HepG2 (cell line): ENCODE results near the gene TCF3. TPM values are rescaled to one million over a fixed set of nuclear protein-coding genes. Genes with fewer than 3 reads are reported as not detected.
A peak's percentile ranks its signal among the peaks of the same experiment; 100 is the strongest.

Source experiments
- MAZ ChIP-seq, 2 experiments: sonication (generic) in 1 of 2; formaldehyde crosslinking in 1 of 2; IDR thresholded peaks; 2 replicates each; pipeline versions ENCODE4 v1.5.0 to v1.6.1; 2012 to 2020; ENCODE audit warnings: low read depth in 2 of 2, mild to moderate bottlenecking in 2 of 2, borderline replicate concordance in 1 of 2, improper control_type of control experiment in 1 of 2, low read length in 1 of 2, missing genetic modification reagents in 1 of 2, moderate library complexity in 1 of 2
- NCOR1 ChIP-seq: fragments of 200-600 bp; sonication (generic); IDR thresholded peaks from 2 replicates; pipeline ENCODE4 v1.7.0; 2017; ENCODE audit warnings: antibody characterized with exemption, low read length, borderline replicate concordance
- NFKBIZ ChIP-seq: IDR thresholded peaks from 2 replicates; pipeline ENCODE4 v1.6.1; 2018; ENCODE audit warnings: missing genetic modification reagents, missing compliant biosample characterization
- RAD21 ChIP-seq: fragments of 450-650 bp; formaldehyde crosslinking; IDR thresholded peaks from 2 replicates; pipeline ENCODE4 v1.5.0; 2020; ENCODE audit warnings: mild to moderate bottlenecking
- RFXAP ChIP-seq: sonication (generic); formaldehyde crosslinking; IDR thresholded peaks from 2 replicates; pipeline ENCODE4 v1.4.0; 2020; ENCODE audit warnings: missing genetic modification reagents, borderline replicate concordance
- TBX2 ChIP-seq: sonication (generic); formaldehyde crosslinking; IDR thresholded peaks from 2 replicates; pipeline ENCODE4 v1.5.0; 2020; ENCODE audit warnings: missing genetic modification reagents, mild to moderate bottlenecking, borderline replicate concordance
- ZC3H13 ChIP-seq: sonication (generic); formaldehyde crosslinking; IDR thresholded peaks from 2 replicates; pipeline ENCODE4 v1.8.1; 2023; ENCODE audit warnings: mild to moderate bottlenecking, missing genetic modification reagents, moderate library complexity
- ZNF235 ChIP-seq: sonication (generic); formaldehyde crosslinking; IDR thresholded peaks from 2 replicates; pipeline ENCODE4 v1.8.1; 2023; ENCODE audit warnings: mild to moderate bottlenecking, missing genetic modification reagents, borderline replicate concordance
- ZNF3 ChIP-seq: IDR thresholded peaks from 2 replicates; pipeline ENCODE4 v1.7.0; 2017; ENCODE audit warnings: inconsistent platforms
- ZNF557 ChIP-seq: sonication (generic); formaldehyde crosslinking; IDR thresholded peaks from 2 replicates; pipeline ENCODE4 v1.4.0; 2020; ENCODE audit warnings: missing genetic modification reagents
- ZNF577 ChIP-seq: sonication (generic); formaldehyde crosslinking; IDR thresholded peaks from 2 replicates; pipeline ENCODE4 v1.4.0; 2020; ENCODE audit warnings: mild to moderate bottlenecking, low read depth, missing genetic modification reagents, borderline replicate concordance
- ZNF652 ChIP-seq: IDR thresholded peaks from 2 replicates; pipeline ENCODE4 v1.6.1; 2016; ENCODE audit warnings: low read depth, borderline replicate concordance
- polyA plus RNA-seq, 8 experiments: library from polyadenylated mRNA; depleted of rRNA in 3 of 8; stranded (reverse) in 7 of 8; unstranded in 1 of 8; fragments of >200 nt; fragmentation: Illumina TruSeq in 4 of 8; extraction: Trizol in 4 of 8; gene quantifications; 2 replicates each; pipeline versions ENCODE4 v1.2.1 to v1.2.3, GENCODE V29; 2011 to 2016; ENCODE audit warnings: low read depth in 4 of 8, missing spikeins in 1 of 8, mixed read lengths in 1 of 8; ENCODE audit not compliant: insufficient read depth in 1 of 8
- total RNA-seq, 5 experiments: library from RNA; depleted of rRNA; stranded (reverse); fragments of >200 nt; fragmentation: Illumina TruSeq; extraction: Trizol; gene quantifications; 2 replicates each; pipeline ENCODE4 v1.2.3, GENCODE V29; 2016; ENCODE audit warnings: low read depth in 1 of 5
- TF ChIP-seq, protein P1 (sequence below): sonication (generic); formaldehyde crosslinking; IDR thresholded peaks from 2 replicates; pipeline ENCODE4 v1.8.1; 2023; ENCODE audit warnings: mild to moderate bottlenecking, moderate library complexity, missing genetic modification reagents
- TF ChIP-seq, protein P2 (sequence below): sonication (generic); formaldehyde crosslinking; IDR thresholded peaks from 2 replicates; pipeline ENCODE4 v1.5.0; 2020; ENCODE audit warnings: mild to moderate bottlenecking, missing genetic modification reagents, borderline replicate concordance
- TF ChIP-seq, protein P3 (sequence below): sonication (generic); formaldehyde crosslinking; IDR thresholded peaks from 2 replicates; pipeline ENCODE4 v1.5.0; 2020; ENCODE audit warnings: mild to moderate bottlenecking, missing genetic modification reagents, borderline replicate concordance
- TF ChIP-seq, protein P4 (sequence below): sonication (generic); formaldehyde crosslinking; IDR thresholded peaks from 2 replicates; pipeline ENCODE4 v1.5.0; 2020; ENCODE audit warnings: mild to moderate bottlenecking, missing genetic modification reagents, moderate library complexity
- TF ChIP-seq, protein P5 (sequence below): sonication (generic); formaldehyde crosslinking; IDR thresholded peaks from 2 replicates; pipeline ENCODE4 v1.8.0; 2022; ENCODE audit warnings: low read depth, missing genetic modification reagents

TCF3 gene
- total and polyA plus RNA-seq, 2 of the 13 experiments (the other 11 are each of a cell fraction or from before 2014, with no cell fraction given): 51.4 to 53.2 TPM

DNA sequence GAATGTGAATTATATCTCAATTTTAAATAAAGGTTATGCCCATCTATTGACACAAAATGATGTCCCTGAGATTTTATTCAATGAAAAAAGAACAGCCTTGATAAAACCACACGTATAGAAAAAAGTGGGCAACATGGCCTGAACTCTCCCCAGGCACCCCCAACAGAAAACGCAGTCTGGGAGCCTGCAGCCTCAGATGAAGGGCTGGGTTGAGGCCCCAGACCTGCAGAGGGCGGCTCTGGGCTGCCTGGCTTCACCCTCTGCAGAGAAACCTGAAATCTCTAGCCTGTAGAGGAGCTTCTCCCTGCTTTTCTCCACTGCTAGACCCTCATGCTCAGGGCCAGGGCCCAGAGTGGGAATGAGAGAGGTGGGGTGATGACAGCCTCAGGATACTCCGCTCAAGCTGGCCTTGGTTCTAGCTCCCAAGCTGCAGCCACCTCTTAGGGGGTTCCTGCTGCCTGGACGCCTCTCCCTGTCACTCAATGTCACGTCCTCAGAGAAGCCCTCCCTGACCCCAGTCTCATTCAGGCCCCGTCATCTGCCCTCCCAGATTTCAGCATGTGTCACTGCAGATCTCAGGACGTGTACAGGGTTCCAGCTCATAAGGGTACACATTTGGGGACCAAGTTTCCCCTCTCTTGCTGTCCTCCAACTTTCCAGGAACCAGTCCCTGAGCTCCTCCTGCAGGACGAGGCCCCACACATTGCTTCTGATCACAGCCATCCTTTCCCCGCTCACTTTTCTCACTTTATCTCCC is 61.6 kb downstream of the TCF3 start (continued):
- TF ChIP-seq, protein P1, sequence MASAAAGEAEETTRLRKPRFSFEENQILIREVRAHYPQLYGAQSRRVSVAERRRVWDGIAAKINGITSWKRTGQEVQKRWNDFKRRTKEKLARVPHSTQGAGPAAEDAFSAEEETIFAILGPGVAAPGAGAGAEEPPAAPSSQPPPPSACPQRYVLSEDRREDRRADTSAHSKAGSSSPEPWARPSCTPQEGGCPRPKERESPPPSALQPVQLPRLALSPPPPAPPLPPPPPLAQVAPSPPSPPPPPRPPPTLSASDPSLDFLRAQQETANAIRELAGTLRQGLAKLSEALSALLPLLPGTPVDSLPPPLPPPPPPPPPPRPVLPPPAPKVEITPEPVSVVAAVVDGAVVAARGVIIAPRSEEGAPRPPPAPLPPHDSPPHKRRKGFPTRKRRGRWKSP (CRISPR knock-in tag): peak; percentile 36; the same call in 1 of the 2 replicates
- TF ChIP-seq ZC3H13 (CRISPR knock-in tag): 0 out of 2 replicates have a peak, but pooled peaks have one; percentile 49
- TF ChIP-seq RAD21: peak; percentile 17; the same call in 1 of the 2 replicates
- TF ChIP-seq, protein P2, sequence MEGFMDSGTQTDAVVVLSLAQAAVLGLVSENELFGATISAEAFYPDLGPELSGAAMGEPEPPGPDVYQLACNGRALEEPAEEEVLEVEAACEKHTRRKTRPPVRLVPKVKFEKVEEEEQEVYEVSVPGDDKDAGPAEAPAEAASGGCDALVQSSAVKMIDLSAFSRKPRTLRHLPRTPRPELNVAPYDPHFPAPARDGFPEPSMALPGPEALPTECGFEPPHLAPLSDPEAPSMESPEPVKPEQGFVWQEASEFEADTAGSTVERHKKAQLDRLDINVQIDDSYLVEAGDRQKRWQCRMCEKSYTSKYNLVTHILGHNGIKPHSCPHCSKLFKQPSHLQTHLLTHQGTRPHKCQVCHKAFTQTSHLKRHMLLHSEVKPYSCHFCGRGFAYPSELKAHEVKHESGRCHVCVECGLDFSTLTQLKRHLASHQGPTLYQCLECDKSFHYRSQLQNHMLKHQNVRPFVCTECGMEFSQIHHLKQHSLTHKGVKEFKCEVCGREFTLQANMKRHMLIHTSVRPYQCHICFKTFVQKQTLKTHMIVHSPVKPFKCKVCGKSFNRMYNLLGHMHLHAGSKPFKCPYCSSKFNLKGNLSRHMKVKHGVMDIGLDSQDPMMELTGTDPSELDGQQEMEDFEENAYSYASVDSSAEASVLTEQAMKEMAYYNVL (CRISPR knock-in tag): peak; percentile 27; the same call in 1 of the 2 replicates
- TF ChIP-seq ZNF235 (CRISPR knock-in tag): 0 out of 2 replicates have a peak, but pooled peaks have one; percentile 50
- TF ChIP-seq ZNF577 (CRISPR knock-in tag): no peak
- no peak for TF ChIP-seq MAZ (IDR thresholded peaks at IDR 0.05; ENCODE audit: borderline replicate concordance, low read depth, low read length)
- peak; percentile 53; the same call in 1 of the 2 replicates for TF ChIP-seq MAZ (CRISPR knock-in tag; IDR thresholded peaks at IDR 0.05; ENCODE audit: low read depth)
- no peak for TF ChIP-seq ZNF3 (CRISPR knock-in tag)
- no peak for TF ChIP-seq RFXAP
- no peak for TF ChIP-seq TBX2
- no peak for TF ChIP-seq NFKBIZ (CRISPR knock-in tag)
- TF ChIP-seq ZNF557: no peak
- TF ChIP-seq, protein P3, sequence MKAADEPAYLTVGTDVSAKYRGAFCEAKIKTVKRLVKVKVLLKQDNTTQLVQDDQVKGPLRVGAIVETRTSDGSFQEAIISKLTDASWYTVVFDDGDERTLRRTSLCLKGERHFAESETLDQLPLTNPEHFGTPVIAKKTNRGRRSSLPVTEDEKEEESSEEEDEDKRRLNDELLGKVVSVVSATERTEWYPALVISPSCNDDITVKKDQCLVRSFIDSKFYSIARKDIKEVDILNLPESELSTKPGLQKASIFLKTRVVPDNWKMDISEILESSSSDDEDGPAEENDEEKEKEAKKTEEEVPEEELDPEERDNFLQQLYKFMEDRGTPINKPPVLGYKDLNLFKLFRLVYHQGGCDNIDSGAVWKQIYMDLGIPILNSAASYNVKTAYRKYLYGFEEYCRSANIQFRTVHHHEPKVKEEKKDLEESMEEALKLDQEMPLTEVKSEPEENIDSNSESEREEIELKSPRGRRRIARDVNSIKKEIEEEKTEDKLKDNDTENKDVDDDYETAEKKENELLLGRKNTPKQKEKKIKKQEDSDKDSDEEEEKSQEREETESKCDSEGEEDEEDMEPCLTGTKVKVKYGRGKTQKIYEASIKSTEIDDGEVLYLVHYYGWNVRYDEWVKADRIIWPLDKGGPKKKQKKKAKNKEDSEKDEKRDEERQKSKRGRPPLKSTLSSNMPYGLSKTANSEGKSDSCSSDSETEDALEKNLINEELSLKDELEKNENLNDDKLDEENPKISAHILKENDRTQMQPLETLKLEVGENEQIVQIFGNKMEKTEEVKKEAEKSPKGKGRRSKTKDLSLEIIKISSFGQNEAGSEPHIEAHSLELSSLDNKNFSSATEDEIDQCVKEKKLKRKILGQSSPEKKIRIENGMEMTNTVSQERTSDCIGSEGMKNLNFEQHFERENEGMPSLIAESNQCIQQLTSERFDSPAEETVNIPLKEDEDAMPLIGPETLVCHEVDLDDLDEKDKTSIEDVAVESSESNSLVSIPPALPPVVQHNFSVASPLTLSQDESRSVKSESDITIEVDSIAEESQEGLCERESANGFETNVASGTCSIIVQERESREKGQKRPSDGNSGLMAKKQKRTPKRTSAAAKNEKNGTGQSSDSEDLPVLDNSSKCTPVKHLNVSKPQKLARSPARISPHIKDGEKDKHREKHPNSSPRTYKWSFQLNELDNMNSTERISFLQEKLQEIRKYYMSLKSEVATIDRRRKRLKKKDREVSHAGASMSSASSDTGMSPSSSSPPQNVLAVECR (CRISPR knock-in tag): peak; percentile 39; the same call in 1 of the 2 replicates
- no peak for TF ChIP-seq NCOR1
- TF ChIP-seq, protein P4, sequence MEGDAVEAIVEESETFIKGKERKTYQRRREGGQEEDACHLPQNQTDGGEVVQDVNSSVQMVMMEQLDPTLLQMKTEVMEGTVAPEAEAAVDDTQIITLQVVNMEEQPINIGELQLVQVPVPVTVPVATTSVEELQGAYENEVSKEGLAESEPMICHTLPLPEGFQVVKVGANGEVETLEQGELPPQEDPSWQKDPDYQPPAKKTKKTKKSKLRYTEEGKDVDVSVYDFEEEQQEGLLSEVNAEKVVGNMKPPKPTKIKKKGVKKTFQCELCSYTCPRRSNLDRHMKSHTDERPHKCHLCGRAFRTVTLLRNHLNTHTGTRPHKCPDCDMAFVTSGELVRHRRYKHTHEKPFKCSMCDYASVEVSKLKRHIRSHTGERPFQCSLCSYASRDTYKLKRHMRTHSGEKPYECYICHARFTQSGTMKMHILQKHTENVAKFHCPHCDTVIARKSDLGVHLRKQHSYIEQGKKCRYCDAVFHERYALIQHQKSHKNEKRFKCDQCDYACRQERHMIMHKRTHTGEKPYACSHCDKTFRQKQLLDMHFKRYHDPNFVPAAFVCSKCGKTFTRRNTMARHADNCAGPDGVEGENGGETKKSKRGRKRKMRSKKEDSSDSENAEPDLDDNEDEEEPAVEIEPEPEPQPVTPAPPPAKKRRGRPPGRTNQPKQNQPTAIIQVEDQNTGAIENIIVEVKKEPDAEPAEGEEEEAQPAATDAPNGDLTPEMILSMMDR: peak; percentile 59
- TF ChIP-seq, protein P5, sequence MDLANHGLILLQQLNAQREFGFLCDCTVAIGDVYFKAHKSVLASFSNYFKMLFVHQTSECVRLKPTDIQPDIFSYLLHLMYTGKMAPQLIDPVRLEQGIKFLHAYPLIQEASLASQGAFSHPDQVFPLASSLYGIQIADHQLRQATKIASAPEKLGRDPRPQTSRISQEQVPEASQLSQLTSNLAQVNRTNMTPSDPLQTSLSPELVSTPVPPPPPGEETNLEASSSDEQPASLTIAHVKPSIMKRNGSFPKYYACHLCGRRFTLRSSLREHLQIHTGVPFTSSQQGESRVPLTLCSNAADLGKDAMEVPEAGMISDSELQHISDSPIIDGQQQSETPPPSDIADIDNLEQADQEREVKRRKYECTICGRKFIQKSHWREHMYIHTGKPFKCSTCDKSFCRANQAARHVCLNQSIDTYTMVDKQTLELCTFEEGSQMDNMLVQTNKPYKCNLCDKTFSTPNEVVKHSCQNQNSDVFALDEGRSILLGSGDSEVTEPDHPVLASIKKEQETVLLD (CRISPR knock-in tag): no peak
- no peak for TF ChIP-seq ZNF652 (CRISPR knock-in tag)
